ENCODE data around the gene TMLHE. TPM values are rescaled to one million over a fixed set of nuclear protein-coding genes. Genes with fewer than 3 reads are reported as not detected.

Gene TMLHE
- total RNA-seq, 1 donor from 2014 or later = 22.4 TPM

Small RNAs within 50 kb of the gene (small RNA-seq; reads per million reads assigned to genes)
- not detected for gene MIR1184-3

Other genes with a start within 250 kb of the TMLHE start
- gene F8A2, start 230.9 kb downstream of the TMLHE start, total RNA-seq = not detected
- gene F8A3, start 154.3 kb downstream of the TMLHE start, total RNA-seq = not detected
- gene SPRY3, start 366 bp downstream of the TMLHE start, total RNA-seq = 0.52 TPM

Measured in skeletal muscle tissue (tissue), 2 donors.